HEK293T (cell line): Measurements from ENCODE around the gene VMP1.
"Not testable (repeated sequence)": the region's sequence is repeated elsewhere in the genome, so short reads cannot be mapped to it uniquely, and the experiment has no call there.

Source experiments
- ARNT ChIP-seq: fragments of 450-650 bp; IDR thresholded peaks from 2 replicates; pipeline ENCODE4 v1.6.1; 2017; ENCODE audit warnings: mild to moderate bottlenecking
- BHLHE40 ChIP-seq: fragments of 450-650 bp; IDR thresholded peaks from 2 replicates; pipeline ENCODE4 v1.6.1; 2016; ENCODE audit warnings: mild to moderate bottlenecking, moderate library complexity, borderline replicate concordance
- FOXA1 ChIP-seq: fragments of 450-650 bp; IDR thresholded peaks from 2 replicates; pipeline ENCODE4 v1.6.1; 2016; ENCODE audit warnings: mild to moderate bottlenecking
- FOXM1 ChIP-seq: fragments of 450-650 bp; IDR thresholded peaks from 2 replicates; pipeline ENCODE4 v1.6.1; 2017; ENCODE audit warnings: mild to moderate bottlenecking, borderline replicate concordance
- L3MBTL2 ChIP-seq: fragments of 450-650 bp; conservative IDR thresholded peaks from 2 replicates; pipeline ENCODE4 v1.6.1; 2016; ENCODE audit warnings: mild to moderate bottlenecking
- SP1 ChIP-seq: fragments of 450-650 bp; IDR thresholded peaks from 2 replicates; pipeline ENCODE4 v1.6.1; 2017
- SUZ12 ChIP-seq: fragments of 450-650 bp; IDR thresholded peaks from 2 replicates; pipeline ENCODE4 v1.6.1; 2016; ENCODE audit warnings: mild to moderate bottlenecking
- TF ChIP-seq, protein P1 (sequence below): fragments of 450-650 bp; IDR thresholded peaks from 2 replicates; pipeline ENCODE4 v1.6.1; 2016

DNA sequence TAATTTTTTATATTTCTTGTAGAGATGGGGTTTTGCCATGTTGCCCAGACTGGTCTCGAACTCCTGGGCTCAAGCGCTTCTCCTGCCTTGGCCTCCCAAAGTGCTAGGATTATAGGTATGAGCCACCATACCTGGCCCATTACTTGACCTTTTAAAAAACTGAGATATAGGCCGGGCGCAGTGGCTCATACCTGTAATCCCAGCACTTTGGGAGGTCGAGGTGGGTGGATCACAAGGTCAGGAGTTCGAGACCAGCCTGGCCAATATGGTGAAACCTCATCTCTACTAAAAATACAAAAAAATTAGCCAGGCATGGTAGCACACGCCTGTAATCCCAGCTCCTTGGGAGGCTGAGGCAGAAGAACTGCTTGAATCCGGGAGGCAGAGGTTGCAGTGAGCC lies 166.0 kb downstream of the VMP1 start:
- TF ChIP-seq FOXM1, SUZ12, BHLHE40, L3MBTL2, ARNT, FOXA1, SP1: not testable (repeated sequence)
- TF ChIP-seq, protein P1, sequence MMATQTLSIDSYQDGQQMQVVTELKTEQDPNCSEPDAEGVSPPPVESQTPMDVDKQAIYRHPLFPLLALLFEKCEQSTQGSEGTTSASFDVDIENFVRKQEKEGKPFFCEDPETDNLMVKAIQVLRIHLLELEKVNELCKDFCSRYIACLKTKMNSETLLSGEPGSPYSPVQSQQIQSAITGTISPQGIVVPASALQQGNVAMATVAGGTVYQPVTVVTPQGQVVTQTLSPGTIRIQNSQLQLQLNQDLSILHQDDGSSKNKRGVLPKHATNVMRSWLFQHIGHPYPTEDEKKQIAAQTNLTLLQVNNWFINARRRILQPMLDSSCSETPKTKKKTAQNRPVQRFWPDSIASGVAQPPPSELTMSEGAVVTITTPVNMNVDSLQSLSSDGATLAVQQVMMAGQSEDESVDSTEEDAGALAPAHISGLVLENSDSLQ = not testable (repeated sequence)
